Suprapubic skin (tissue), 4 donors: Measurements from ENCODE around the gene ENPP3.

Experiments
- POLR2A ChIP-seq, 2 donors: fragments of 450-650 bp; IDR thresholded peaks; one replicate each; pipeline ENCODE4 v1.6.1; 2017; ENCODE audit warnings: antibody characterized with exemption in 2 of 2, mild to moderate bottlenecking in 2 of 2, moderate library complexity in 2 of 2
- POLR2AphosphoS5 ChIP-seq, 3 donors: sonication (generic); formaldehyde crosslinking; IDR thresholded peaks; one replicate each; pipeline ENCODE4 v1.6.1; 2017; ENCODE audit warnings: antibody characterized with exemption in 3 of 3
- TF ChIP-seq, protein P1 (sequence below), 2 donors: fragments of 200-600 bp in 1 of 2; fragments of 450-650 bp in 1 of 2; sonication (generic) in 1 of 2; IDR thresholded peaks; one replicate each; pipeline ENCODE4 v1.5.1; 2016 to 2019; ENCODE audit warnings: antibody characterized with exemption in 2 of 2, mild to moderate bottlenecking in 1 of 2, moderate library complexity in 1 of 2

DNA sequence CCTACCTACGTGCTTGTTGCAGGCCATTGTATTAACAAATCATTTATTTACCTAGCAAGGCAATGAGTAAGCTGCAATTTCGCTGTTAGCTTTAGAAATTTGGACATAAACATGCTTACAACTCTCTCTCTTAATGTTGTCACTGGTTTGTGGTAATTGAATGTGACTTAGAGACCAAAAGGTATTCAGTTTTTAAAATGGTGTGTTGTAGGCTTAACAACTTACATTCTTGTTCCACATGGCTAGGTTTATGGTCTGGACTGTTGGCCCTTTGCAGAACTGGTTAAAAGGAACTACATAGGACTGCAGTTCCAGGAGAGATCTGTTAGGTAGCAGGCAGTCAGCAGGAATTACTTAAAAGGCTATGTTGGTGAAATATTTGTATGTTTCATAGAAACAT lies 84.1 kb downstream of the ENPP3 start:
- TF ChIP-seq POLR2A (IDR thresholded peaks at IDR 0.05) (no peak), POLR2AphosphoS5 (IDR thresholded peaks at IDR 0.05) (no peak)
- TF ChIP-seq, protein P1, sequence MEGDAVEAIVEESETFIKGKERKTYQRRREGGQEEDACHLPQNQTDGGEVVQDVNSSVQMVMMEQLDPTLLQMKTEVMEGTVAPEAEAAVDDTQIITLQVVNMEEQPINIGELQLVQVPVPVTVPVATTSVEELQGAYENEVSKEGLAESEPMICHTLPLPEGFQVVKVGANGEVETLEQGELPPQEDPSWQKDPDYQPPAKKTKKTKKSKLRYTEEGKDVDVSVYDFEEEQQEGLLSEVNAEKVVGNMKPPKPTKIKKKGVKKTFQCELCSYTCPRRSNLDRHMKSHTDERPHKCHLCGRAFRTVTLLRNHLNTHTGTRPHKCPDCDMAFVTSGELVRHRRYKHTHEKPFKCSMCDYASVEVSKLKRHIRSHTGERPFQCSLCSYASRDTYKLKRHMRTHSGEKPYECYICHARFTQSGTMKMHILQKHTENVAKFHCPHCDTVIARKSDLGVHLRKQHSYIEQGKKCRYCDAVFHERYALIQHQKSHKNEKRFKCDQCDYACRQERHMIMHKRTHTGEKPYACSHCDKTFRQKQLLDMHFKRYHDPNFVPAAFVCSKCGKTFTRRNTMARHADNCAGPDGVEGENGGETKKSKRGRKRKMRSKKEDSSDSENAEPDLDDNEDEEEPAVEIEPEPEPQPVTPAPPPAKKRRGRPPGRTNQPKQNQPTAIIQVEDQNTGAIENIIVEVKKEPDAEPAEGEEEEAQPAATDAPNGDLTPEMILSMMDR (IDR thresholded peaks at IDR 0.05) = no peak
